WTC11 (cell line): ENCODE data around the gene EML6. TPM values are rescaled to one million over a fixed set of nuclear protein-coding genes. Genes with fewer than 3 reads are reported as not detected.

ENCODE experiments used
- ATAC-seq: fragments of 200-7000 bp; cut with Tn5 transposase; 2 replicates; pipeline ENCODE4 v1.10.0; 2021; ENCODE audit warnings: mild to moderate bottlenecking, moderate library complexity
- CTCF ChIA-PET: fragments of 300-600 bp; sonication (Branson Sonifier 250); formaldehyde crosslinking; loops from one replicate; lab custom pipeline; 2021; ENCODE audit warnings: antibody characterized with exemption; lab: Charles Lee
- POLR2A ChIA-PET: fragments of 350-600 bp; sonication (Branson Sonifier 250); formaldehyde crosslinking; loops from one replicate; lab custom pipeline; 2021; ENCODE audit warnings: antibody characterized with exemption; lab: Charles Lee
- DNase-seq: peaks from one replicate; pipeline ENCODE4 v3.0.0; 2021; ENCODE audit warnings: low spot score
- H3K27ac Mint-ChIP-seq: 2 replicates; pipeline ENCODE4 v1.8.0; 2021; ENCODE audit warnings: mixed read lengths
- H3K27me3 Mint-ChIP-seq: 2 replicates; pipeline ENCODE4 v1.8.0; 2021; ENCODE audit warnings: low read depth, mild to moderate bottlenecking, moderate library complexity, mixed read lengths
- H3K36me3 Mint-ChIP-seq: 2 replicates; pipeline ENCODE4 v1.8.0; 2021; ENCODE audit warnings: mixed read lengths
- H3K4me1 Mint-ChIP-seq: 2 replicates; pipeline ENCODE4 v1.8.0; 2022; ENCODE audit warnings: mixed read lengths
- H3K4me3 Mint-ChIP-seq: 2 replicates; pipeline ENCODE4 v1.8.0; 2021; ENCODE audit warnings: mild to moderate bottlenecking, moderate library complexity, mixed read lengths
- H3K9me3 Mint-ChIP-seq: 2 replicates; pipeline ENCODE4 v1.8.0; 2021; ENCODE audit warnings: mixed read lengths
- ARID4B ChIP-seq: sonication (generic); formaldehyde crosslinking; IDR thresholded peaks from 2 replicates; pipeline ENCODE4 v1.8.0; 2023; ENCODE audit warnings: missing genetic modification reagents, mild to moderate bottlenecking, borderline replicate concordance
- EMX1 ChIP-seq: fragments of 250-450 bp; sonication (Bioruptor Pico); IDR thresholded peaks from 2 replicates; pipeline ENCODE4 v1.8.0; 2021; ENCODE audit warnings: mild to moderate bottlenecking
- ETV6 ChIP-seq: sonication (generic); formaldehyde crosslinking; IDR thresholded peaks from 2 replicates; pipeline ENCODE4 v1.8.1; 2022; ENCODE audit warnings: mild to moderate bottlenecking, missing genetic modification reagents
- GABPB1 ChIP-seq: sonication (generic); formaldehyde crosslinking; IDR thresholded peaks from 2 replicates; pipeline ENCODE4 v1.8.1; 2023; ENCODE audit warnings: mild to moderate bottlenecking, missing genetic modification reagents
- GRHL2 ChIP-seq: fragments of 250-450 bp; sonication (Bioruptor Pico); IDR thresholded peaks from 2 replicates; pipeline ENCODE4 v1.8.0; 2022; ENCODE audit warnings: mild to moderate bottlenecking, moderate library complexity; ENCODE audit not compliant: insufficient replicate concordance, severe bottlenecking
- GTF2I ChIP-seq: fragments of 250-450 bp; sonication (Bioruptor Pico); conservative IDR thresholded peaks from 2 replicates; pipeline ENCODE4 v1.4.0; 2021; ENCODE audit warnings: mild to moderate bottlenecking
- IRF1 ChIP-seq: sonication (generic); formaldehyde crosslinking; IDR thresholded peaks from 2 replicates; pipeline ENCODE4 v1.8.0; 2023; ENCODE audit warnings: missing genetic modification reagents
- JUN ChIP-seq: sonication (generic); formaldehyde crosslinking; IDR thresholded peaks from 2 replicates; pipeline ENCODE4 v1.8.0; 2023; ENCODE audit warnings: mild to moderate bottlenecking, missing genetic modification reagents
- KAT7 ChIP-seq: sonication (generic); formaldehyde crosslinking; IDR thresholded peaks from 2 replicates; pipeline ENCODE4 v1.8.1; 2023; ENCODE audit warnings: missing genetic modification reagents, mild to moderate bottlenecking, borderline replicate concordance
- MAX ChIP-seq: sonication (generic); formaldehyde crosslinking; IDR thresholded peaks from 2 replicates; pipeline ENCODE4 v1.8.0; 2022; ENCODE audit warnings: mild to moderate bottlenecking, missing genetic modification reagents
- MLX ChIP-seq: sonication (generic); formaldehyde crosslinking; IDR thresholded peaks from 2 replicates; pipeline ENCODE4 v1.8.1; 2023; ENCODE audit warnings: mild to moderate bottlenecking, missing genetic modification reagents, moderate library complexity
- MYBL2 ChIP-seq: sonication (generic); formaldehyde crosslinking; IDR thresholded peaks from 2 replicates; pipeline ENCODE4 v1.8.1; 2023; ENCODE audit warnings: mild to moderate bottlenecking, moderate library complexity, missing genetic modification reagents
- NR2C2 ChIP-seq: sonication (generic); formaldehyde crosslinking; IDR thresholded peaks from 2 replicates; pipeline ENCODE4 v1.8.0; 2022; ENCODE audit warnings: mild to moderate bottlenecking, missing genetic modification reagents
- SMAD3 ChIP-seq: sonication (generic); formaldehyde crosslinking; IDR thresholded peaks from 2 replicates; pipeline ENCODE4 v1.8.0; 2022; ENCODE audit warnings: missing genetic modification reagents, mild to moderate bottlenecking, borderline replicate concordance
- SP1 ChIP-seq: sonication (generic); formaldehyde crosslinking; conservative IDR thresholded peaks from 2 replicates; pipeline ENCODE4 v1.8.1; 2022; ENCODE audit warnings: missing genetic modification reagents
- TCF7 ChIP-seq: sonication (generic); formaldehyde crosslinking; IDR thresholded peaks from 2 replicates; pipeline ENCODE4 v1.8.0; 2022; ENCODE audit warnings: mild to moderate bottlenecking, low read depth, missing genetic modification reagents, moderate library complexity
- ZNF671 ChIP-seq: fragments of 250-450 bp; sonication (Bioruptor Pico); IDR thresholded peaks from 2 replicates; pipeline ENCODE4 v1.8.0; 2021; ENCODE audit warnings: mild to moderate bottlenecking
- total RNA-seq: library from RNA; stranded (reverse); gene quantifications from 3 replicates; pipeline ENCODE4 v1.2.3, GENCODE V29; 2021
- TF ChIP-seq, protein P1 (sequence below): fragments of 250-450 bp; sonication (Bioruptor Pico); IDR thresholded peaks from 2 replicates; pipeline ENCODE4 v2.1.2; 2022; ENCODE audit warnings: mild to moderate bottlenecking, moderate library complexity
- TF ChIP-seq, protein P2 (sequence below): fragments of 250-450 bp; sonication (Bioruptor Pico); IDR thresholded peaks from 2 replicates; pipeline ENCODE4 v1.8.0; 2021; ENCODE audit warnings: mild to moderate bottlenecking
- TF ChIP-seq, protein P3 (sequence below): sonication (generic); formaldehyde crosslinking; IDR thresholded peaks from 2 replicates; pipeline ENCODE4 v1.8.1; 2023; ENCODE audit warnings: mild to moderate bottlenecking, missing genetic modification reagents
- TF ChIP-seq, protein P4 (sequence below): sonication (generic); formaldehyde crosslinking; IDR thresholded peaks from 2 replicates; pipeline ENCODE4 v1.8.1; 2023; ENCODE audit warnings: mild to moderate bottlenecking, missing genetic modification reagents, moderate library complexity
- TF ChIP-seq, protein P5 (sequence below): fragments of 250-450 bp; sonication (Bioruptor Pico); IDR thresholded peaks from 2 replicates; pipeline ENCODE4 v1.9.0; 2021; ENCODE audit warnings: mild to moderate bottlenecking

The EML6 gene
- total RNA-seq, 1 experiment from 2014 or later, result 2.1 TPM

GRCh38 chr2:54675738-54676137 is 47.7 kb upstream of the EML6 start:
- Mint-ChIP-seq H3K4me3 (no peak overlapping the region), H3K9me3 (no peaks in the 10 kb centered on the region), H3K27ac (no peak overlapping the region), H3K36me3 (peaks cover 4% of the 10 kb centered on the region; the same call in 1 of the 2 replicates), H3K27me3 (no peaks in the 10 kb centered on the region), H3K4me1 (peaks cover 17% of the 10 kb centered on the region)
- ATAC-seq (no peak), DNase-seq (no peak)
- no peak for TF ChIP-seq GTF2I (CRISPR knock-in tag)
- no peak for TF ChIP-seq GABPB1 (CRISPR knock-in tag)
- no peak for TF ChIP-seq ZNF671 (CRISPR knock-in tag)
- no peak for TF ChIP-seq NR2C2 (CRISPR knock-in tag)
- TF ChIP-seq ARID4B (CRISPR knock-in tag), result no peak
- no peak for TF ChIP-seq JUN (CRISPR knock-in tag)
- no peak for TF ChIP-seq KAT7 (CRISPR knock-in tag)
- no peak for TF ChIP-seq EMX1
- no peak for TF ChIP-seq IRF1
- no peak for TF ChIP-seq SMAD3 (CRISPR knock-in tag)
- TF ChIP-seq, protein P1, sequence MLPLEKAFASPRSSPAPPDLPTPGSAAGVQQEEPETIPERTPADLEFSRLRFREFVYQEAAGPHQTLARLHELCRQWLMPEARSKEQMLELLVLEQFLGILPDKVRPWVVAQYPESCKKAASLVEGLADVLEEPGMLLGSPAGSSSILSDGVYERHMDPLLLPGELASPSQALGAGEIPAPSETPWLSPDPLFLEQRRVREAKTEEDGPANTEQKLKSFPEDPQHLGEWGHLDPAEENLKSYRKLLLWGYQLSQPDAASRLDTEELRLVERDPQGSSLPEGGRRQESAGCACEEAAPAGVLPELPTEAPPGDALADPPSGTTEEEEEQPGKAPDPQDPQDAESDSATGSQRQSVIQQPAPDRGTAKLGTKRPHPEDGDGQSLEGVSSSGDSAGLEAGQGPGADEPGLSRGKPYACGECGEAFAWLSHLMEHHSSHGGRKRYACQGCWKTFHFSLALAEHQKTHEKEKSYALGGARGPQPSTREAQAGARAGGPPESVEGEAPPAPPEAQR (CRISPR knock-in tag), result no peak
- ChIA-PET CTCF (interaction anchor here (0.9 to 8.7 kb wide), 4 partner anchors 10 to 569 kb away, joined by 3 to 70 read pairs (median 6); no protein-coding TSS in a partner anchor), POLR2A (no interaction called here)

DNA sequence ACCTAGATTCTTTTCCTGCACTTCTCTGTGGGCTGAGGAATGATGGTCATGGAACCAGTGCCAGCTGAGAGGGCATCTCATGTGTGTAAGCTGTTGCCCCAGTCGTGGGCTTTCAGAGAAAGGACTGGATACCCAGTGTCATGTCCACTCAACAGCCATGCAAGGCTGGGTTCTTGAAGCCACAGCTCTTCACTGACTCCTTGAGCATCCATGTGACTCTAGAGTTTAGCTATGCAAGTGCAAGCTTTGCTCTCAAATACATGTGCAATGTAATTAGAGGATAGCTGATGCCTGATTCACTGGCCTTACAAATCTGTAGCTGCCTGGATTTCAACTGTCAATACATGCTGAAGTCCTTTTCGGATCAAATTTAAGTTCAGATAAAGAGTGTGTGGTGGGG is 46.8 kb upstream of the EML6 start:
- H3K4me1 Mint-ChIP-seq, result peaks cover 17% of the 10 kb centered on the region
- CTCF ChIA-PET, result interaction anchor here (1.2 to 8.7 kb wide), 3 partner anchors 10 to 28 kb away, joined by 6 to 70 read pairs (median 19); no protein-coding TSS in a partner anchor
- no peaks in the 10 kb centered on the region for H3K27me3 Mint-ChIP-seq
- no peak for ATAC-seq
- no peak for DNase-seq
- H3K27ac Mint-ChIP-seq, result no peak overlapping the region
- no peak overlapping the region for H3K4me3 Mint-ChIP-seq
- peaks cover 6% of the 10 kb centered on the region; the same call in 1 of the 2 replicates for H3K9me3 Mint-ChIP-seq
- H3K36me3 Mint-ChIP-seq, result no peaks in the 10 kb centered on the region
- POLR2A ChIA-PET, result interaction anchor here (0.5 kb wide), 1 partner anchor 120 kb away, joined by 5 read pairs; no protein-coding TSS in a partner anchor
- TF ChIP-seq SP1 (CRISPR knock-in tag) (no peak), MYBL2 (CRISPR knock-in tag) (no peak), MAX (no peak), TCF7 (CRISPR knock-in tag) (no peak), GRHL2 (CRISPR knock-in tag) (no peak), ETV6 (no peak), MLX (no peak)
- TF ChIP-seq, protein P2, sequence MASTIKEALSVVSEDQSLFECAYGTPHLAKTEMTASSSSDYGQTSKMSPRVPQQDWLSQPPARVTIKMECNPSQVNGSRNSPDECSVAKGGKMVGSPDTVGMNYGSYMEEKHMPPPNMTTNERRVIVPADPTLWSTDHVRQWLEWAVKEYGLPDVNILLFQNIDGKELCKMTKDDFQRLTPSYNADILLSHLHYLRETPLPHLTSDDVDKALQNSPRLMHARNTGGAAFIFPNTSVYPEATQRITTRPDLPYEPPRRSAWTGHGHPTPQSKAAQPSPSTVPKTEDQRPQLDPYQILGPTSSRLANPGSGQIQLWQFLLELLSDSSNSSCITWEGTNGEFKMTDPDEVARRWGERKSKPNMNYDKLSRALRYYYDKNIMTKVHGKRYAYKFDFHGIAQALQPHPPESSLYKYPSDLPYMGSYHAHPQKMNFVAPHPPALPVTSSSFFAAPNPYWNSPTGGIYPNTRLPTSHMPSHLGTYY, result no peak
- TF ChIP-seq, protein P3, sequence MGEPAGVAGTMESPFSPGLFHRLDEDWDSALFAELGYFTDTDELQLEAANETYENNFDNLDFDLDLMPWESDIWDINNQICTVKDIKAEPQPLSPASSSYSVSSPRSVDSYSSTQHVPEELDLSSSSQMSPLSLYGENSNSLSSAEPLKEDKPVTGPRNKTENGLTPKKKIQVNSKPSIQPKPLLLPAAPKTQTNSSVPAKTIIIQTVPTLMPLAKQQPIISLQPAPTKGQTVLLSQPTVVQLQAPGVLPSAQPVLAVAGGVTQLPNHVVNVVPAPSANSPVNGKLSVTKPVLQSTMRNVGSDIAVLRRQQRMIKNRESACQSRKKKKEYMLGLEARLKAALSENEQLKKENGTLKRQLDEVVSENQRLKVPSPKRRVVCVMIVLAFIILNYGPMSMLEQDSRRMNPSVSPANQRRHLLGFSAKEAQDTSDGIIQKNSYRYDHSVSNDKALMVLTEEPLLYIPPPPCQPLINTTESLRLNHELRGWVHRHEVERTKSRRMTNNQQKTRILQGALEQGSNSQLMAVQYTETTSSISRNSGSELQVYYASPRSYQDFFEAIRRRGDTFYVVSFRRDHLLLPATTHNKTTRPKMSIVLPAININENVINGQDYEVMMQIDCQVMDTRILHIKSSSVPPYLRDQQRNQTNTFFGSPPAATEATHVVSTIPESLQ, result no peak
- TF ChIP-seq, protein P4, sequence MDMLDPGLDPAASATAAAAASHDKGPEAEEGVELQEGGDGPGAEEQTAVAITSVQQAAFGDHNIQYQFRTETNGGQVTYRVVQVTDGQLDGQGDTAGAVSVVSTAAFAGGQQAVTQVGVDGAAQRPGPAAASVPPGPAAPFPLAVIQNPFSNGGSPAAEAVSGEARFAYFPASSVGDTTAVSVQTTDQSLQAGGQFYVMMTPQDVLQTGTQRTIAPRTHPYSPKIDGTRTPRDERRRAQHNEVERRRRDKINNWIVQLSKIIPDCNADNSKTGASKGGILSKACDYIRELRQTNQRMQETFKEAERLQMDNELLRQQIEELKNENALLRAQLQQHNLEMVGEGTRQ (CRISPR knock-in tag), result no peak
- TF ChIP-seq, protein P5, sequence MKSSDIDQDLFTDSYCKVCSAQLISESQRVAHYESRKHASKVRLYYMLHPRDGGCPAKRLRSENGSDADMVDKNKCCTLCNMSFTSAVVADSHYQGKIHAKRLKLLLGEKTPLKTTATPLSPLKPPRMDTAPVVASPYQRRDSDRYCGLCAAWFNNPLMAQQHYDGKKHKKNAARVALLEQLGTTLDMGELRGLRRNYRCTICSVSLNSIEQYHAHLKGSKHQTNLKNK (CRISPR knock-in tag), result no peak
